ENCODE measurements around the gene TTC33.

DNA sequence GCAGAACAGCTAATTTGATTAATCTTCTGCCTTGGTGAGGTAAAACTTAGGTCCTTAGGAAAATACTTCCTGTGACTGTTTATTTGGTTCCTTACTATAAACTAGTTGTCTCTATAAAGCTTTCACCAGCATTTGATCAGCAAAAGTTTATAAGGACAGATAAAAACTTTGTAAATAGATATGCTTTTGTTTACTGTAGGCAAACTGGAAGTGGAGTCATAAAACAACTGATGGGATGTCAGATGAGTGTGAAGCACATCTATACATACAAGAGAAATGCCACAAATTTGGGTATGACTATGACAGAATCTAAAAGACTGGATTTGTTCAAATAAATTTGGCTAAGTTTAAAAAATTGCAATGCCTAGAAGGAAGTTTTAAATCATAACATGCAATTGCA lies 70.6 kb downstream of the TTC33 start:
- no peak for TF ChIP-seq POLR2A (IDR thresholded peaks at IDR 0.05)
- TF ChIP-seq CTCF (IDR thresholded peaks at IDR 0.05) = no peak
